ENCODE measurements around the gene CDKL5. TPM values are rescaled to one million over a fixed set of nuclear protein-coding genes. Genes with fewer than 3 reads are reported as not detected.

The CDKL5 gene
- total RNA-seq, 1 experiment from 2014 or later, result 0.82 TPM

DNA sequence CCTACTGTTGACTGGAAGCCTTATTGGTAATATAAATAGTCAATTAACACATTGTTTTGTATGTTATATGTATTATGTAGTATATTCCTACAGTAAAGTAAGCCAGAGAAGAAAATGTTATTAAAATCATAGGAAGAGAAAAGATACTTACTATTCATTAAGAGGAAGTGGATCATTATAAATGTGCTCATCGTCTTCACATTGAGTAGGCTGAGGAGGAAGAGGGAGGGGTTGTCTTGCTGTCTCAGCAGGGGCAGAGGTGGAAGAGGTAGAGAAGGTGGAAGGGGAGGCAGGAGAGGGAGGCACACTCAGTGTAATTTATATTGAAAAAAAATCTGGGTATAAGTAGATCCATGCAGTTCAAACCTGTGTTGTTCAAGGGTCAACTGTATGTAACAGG, 10.6 kb downstream of the CDKL5 start:
- Histone ChIP-seq H3K9me2 (replicated peaks; ENCODE audit: insufficient read depth, low read length) (no peaks in the 10 kb centered on the region), H3K9me3 (ENCODE audit: low read length) (no peaks in the 10 kb centered on the region), H3K27me3 (ENCODE audit: low read length) (no peaks in the 10 kb centered on the region), H3K79me2 (ENCODE audit: low read length) (no peaks in the 10 kb centered on the region), H3K27ac (ENCODE audit: low read length) (no peak overlapping the region), H3K9ac (ENCODE audit: low read length) (no peak overlapping the region), H4K20me1 (ENCODE audit: insufficient read depth, low read depth, low read length) (no peaks in the 10 kb centered on the region), H2AFZ (ENCODE audit: low read length) (no peak overlapping the region), H3K36me3 (ENCODE audit: insufficient read depth, low read length) (no peaks in the 10 kb centered on the region), H3K4me3 (ENCODE audit: low read length) (no peak overlapping the region), H3K4me1 (ENCODE audit: low read length) (no peaks in the 10 kb centered on the region), H3K4me2 (ENCODE audit: low read depth, low read length, poor library complexity, severe bottlenecking) (no peak overlapping the region)
- no peak for DNase-seq

DNA sequence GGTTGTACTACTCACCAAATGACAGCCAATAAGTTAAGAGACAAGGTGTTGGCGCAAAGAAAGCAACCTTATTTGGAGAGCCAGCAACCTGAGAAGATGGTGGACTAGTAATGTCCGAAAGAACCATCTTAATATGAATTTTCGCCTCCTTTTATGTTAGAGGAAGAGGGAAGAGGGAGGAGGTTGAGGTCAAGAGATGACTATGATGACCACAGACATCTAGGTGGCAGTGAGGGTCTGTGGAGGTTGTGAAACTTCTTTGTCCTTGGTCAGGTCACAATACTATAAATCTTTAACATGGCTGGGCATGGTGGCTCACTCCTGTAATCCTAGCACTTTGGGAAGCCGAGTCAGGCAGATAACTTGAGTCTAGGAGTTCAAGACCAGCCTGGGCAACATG, 15.4 kb downstream of the CDKL5 start:
- Histone ChIP-seq H3K79me2 (ENCODE audit: low read length) (no peaks in the 10 kb centered on the region), H3K4me2 (ENCODE audit: low read depth, low read length, poor library complexity, severe bottlenecking) (no peak overlapping the region), H3K4me1 (ENCODE audit: low read length) (no peaks in the 10 kb centered on the region), H3K9me2 (replicated peaks; ENCODE audit: insufficient read depth, low read length) (no peaks in the 10 kb centered on the region), H3K4me3 (ENCODE audit: low read length) (no peak overlapping the region), H3K36me3 (ENCODE audit: insufficient read depth, low read length) (no peaks in the 10 kb centered on the region), H4K20me1 (ENCODE audit: insufficient read depth, low read depth, low read length) (no peaks in the 10 kb centered on the region), H3K9ac (ENCODE audit: low read length) (no peak overlapping the region), H3K27ac (ENCODE audit: low read length) (no peak overlapping the region), H2AFZ (ENCODE audit: low read length) (no peak overlapping the region), H3K27me3 (ENCODE audit: low read length) (no peaks in the 10 kb centered on the region), H3K9me3 (ENCODE audit: low read length) (no peaks in the 10 kb centered on the region)
- no peak for DNase-seq

DNA sequence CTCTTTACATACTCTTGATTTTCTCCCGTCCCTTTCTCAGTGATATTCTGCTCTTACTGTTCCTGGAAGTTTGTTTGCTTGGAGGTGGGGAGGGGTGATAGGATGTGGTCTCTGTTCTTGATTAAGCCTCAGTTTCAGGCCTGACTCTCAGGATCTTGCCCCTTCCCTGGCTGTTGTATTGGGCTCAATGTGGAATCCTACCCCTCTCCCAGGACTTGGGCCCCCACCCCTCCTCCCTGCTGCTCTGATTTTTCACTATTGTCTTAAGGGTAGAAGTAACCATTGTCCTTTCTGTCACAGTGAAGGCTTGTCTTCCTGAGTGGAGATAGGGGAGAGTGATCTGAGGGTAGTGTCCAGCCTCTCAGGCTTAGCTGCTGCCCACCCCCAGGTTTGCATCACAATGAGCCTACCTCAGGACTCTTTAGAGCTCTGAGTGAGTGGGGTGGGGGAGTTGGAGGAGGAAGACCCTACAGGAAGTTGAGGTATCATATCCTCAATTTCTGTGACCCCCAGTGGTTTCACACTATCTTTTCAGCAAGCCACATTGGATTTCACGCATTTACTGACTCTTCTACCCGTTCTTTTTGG, 16.5 kb downstream of the CDKL5 start:
- H3K9me3 ChIP-seq (ENCODE audit: low read length), result no peaks in the 10 kb centered on the region
- no peak overlapping the region for H3K9ac ChIP-seq (ENCODE audit: low read length)
- H3K27me3 ChIP-seq (ENCODE audit: low read length), result no peaks in the 10 kb centered on the region
- no peaks in the 10 kb centered on the region for H3K36me3 ChIP-seq (ENCODE audit: insufficient read depth, low read length)
- H3K27ac ChIP-seq (ENCODE audit: low read length), result no peak overlapping the region
- no peak for DNase-seq
- no peaks in the 10 kb centered on the region for H3K9me2 ChIP-seq (replicated peaks; ENCODE audit: insufficient read depth, low read length)
- H2AFZ ChIP-seq (ENCODE audit: low read length), result no peak overlapping the region
- no peaks in the 10 kb centered on the region for H3K79me2 ChIP-seq (ENCODE audit: low read length)
- no peak overlapping the region for H3K4me3 ChIP-seq (ENCODE audit: low read length)
- H4K20me1 ChIP-seq (ENCODE audit: insufficient read depth, low read depth, low read length), result no peaks in the 10 kb centered on the region
- no peak overlapping the region for H3K4me2 ChIP-seq (ENCODE audit: low read depth, low read length, poor library complexity, severe bottlenecking)
- H3K4me1 ChIP-seq (ENCODE audit: low read length), result no peaks in the 10 kb centered on the region

DNA sequence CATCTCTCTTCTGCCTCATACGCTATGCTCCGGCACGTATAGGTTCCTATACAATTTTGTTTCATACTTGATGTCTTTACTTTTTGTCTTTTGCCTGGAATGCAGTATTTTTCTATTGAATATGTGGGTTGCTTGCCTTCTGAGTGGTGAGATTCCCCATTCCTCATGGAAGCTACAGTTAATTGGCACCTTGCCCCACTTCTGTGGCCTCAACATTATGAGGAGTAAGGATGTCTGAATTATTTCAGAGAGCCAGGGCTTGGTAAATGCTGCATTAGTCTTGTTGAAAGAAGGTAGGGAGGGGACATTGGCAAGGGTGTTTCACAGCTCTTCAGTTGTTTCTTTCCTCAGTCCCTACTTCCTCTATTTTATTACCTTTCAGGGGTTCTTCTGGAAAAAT, 23.0 kb downstream of the CDKL5 start:
- no peaks in the 10 kb centered on the region for H3K9me2 ChIP-seq (replicated peaks; ENCODE audit: insufficient read depth, low read length)
- no peak for DNase-seq
- H4K20me1 ChIP-seq (ENCODE audit: insufficient read depth, low read depth, low read length), result no peaks in the 10 kb centered on the region
- H3K9me3 ChIP-seq (ENCODE audit: low read length), result no peaks in the 10 kb centered on the region
- H3K9ac ChIP-seq (ENCODE audit: low read length), result no peak overlapping the region
- no peak overlapping the region for H2AFZ ChIP-seq (ENCODE audit: low read length)
- H3K4me3 ChIP-seq (ENCODE audit: low read length), result no peak overlapping the region
- no peak overlapping the region for H3K4me2 ChIP-seq (ENCODE audit: low read depth, low read length, poor library complexity, severe bottlenecking)
- no peak overlapping the region for H3K27ac ChIP-seq (ENCODE audit: low read length)
- no peaks in the 10 kb centered on the region for H3K79me2 ChIP-seq (ENCODE audit: low read length)
- no peaks in the 10 kb centered on the region for H3K36me3 ChIP-seq (ENCODE audit: insufficient read depth, low read length)
- H3K27me3 ChIP-seq (ENCODE audit: low read length), result no peaks in the 10 kb centered on the region
- H3K4me1 ChIP-seq (ENCODE audit: low read length), result no peaks in the 10 kb centered on the region

DNA sequence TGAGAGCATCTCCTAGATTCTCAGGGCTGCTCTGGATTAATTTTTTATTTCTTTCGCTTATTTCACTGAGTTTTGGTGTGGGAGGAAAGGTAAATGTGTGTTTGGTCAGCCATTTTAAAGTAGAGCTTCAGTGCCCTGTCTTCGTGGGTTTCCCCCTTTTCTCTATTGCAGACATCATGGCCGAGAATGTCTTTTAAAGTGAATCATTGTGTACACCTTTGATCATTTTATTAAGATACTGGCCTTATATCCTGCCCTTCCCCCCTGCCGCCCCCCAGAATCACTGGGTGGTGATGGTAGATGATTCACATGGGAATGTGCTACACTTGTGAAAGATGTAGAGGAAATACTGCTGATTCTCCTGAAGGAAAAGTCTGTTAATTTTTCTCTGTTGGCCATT, 23.8 kb downstream of the CDKL5 start:
- no peaks in the 10 kb centered on the region for H3K4me1 ChIP-seq (ENCODE audit: low read length)
- no peak overlapping the region for H3K4me3 ChIP-seq (ENCODE audit: low read length)

DNA sequence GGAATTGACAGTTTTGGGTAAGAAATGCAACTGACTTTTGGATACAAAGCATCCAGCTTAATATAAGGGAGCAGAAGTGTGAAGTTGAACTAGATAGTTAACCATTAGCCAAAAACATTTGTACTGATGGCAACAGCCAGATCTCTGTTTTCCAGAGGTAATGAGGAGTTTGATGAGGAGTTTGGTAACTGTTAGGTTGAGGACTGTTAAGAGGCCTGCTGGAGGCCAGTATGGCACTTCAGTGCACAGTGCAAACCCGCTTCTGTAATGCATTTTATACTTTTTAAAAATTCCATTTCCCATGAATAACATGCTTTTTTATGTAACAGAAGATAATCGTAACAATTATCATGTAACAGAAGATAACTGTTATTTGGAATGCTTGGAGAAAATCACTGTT, 30.0 kb downstream of the CDKL5 start:
- Histone ChIP-seq H3K79me2 (ENCODE audit: low read length) (no peaks in the 10 kb centered on the region), H3K9ac (ENCODE audit: low read length) (no peak overlapping the region), H3K4me2 (ENCODE audit: low read depth, low read length, poor library complexity, severe bottlenecking) (no peak overlapping the region), H3K9me2 (replicated peaks; ENCODE audit: insufficient read depth, low read length) (no peaks in the 10 kb centered on the region), H3K27me3 (ENCODE audit: low read length) (no peaks in the 10 kb centered on the region), H3K27ac (ENCODE audit: low read length) (no peak overlapping the region), H3K4me3 (ENCODE audit: low read length) (no peak overlapping the region), H2AFZ (ENCODE audit: low read length) (no peak overlapping the region), H3K4me1 (ENCODE audit: low read length) (no peaks in the 10 kb centered on the region), H4K20me1 (ENCODE audit: insufficient read depth, low read depth, low read length) (no peaks in the 10 kb centered on the region), H3K9me3 (ENCODE audit: low read length) (no peaks in the 10 kb centered on the region), H3K36me3 (ENCODE audit: insufficient read depth, low read length) (no peaks in the 10 kb centered on the region)
- no peak for DNase-seq

More for the DNA sequence above, 23.8 kb downstream of the CDKL5 start:
- Histone ChIP-seq H3K27ac (ENCODE audit: low read length) (no peak overlapping the region), H3K27me3 (ENCODE audit: low read length) (no peaks in the 10 kb centered on the region), H3K9ac (ENCODE audit: low read length) (no peak overlapping the region), H3K4me2 (ENCODE audit: low read depth, low read length, poor library complexity, severe bottlenecking) (no peak overlapping the region), H3K79me2 (ENCODE audit: low read length) (no peaks in the 10 kb centered on the region), H4K20me1 (ENCODE audit: insufficient read depth, low read depth, low read length) (no peaks in the 10 kb centered on the region), H3K9me3 (ENCODE audit: low read length) (no peaks in the 10 kb centered on the region), H3K36me3 (ENCODE audit: insufficient read depth, low read length) (no peaks in the 10 kb centered on the region), H2AFZ (ENCODE audit: low read length) (no peak overlapping the region), H3K9me2 (replicated peaks; ENCODE audit: insufficient read depth, low read length) (no peaks in the 10 kb centered on the region)
- DNase-seq, result no peak

DNA sequence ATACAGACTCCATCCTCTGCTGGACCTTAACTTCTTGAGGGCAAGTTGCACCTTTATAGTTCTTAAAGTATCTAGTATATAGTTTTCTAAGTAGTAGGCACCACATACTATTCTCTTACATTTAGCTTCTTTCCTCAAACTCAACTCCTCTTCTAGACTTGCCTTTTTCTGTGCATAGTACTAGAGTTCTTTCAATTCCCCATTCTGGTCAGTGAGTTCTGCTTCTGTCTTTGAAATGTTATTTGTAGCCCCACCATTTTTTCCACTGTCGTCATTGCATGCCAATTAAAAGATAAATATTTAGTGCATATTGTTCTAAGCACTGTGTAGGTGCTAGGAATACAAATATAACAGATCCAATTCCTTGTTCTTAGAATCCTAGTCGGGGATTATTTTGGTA, 31.6 kb downstream of the CDKL5 start:
- DNase-seq, result no peak
- H3K4me2 ChIP-seq (ENCODE audit: low read depth, low read length, poor library complexity, severe bottlenecking), result no peak overlapping the region
- H3K9me2 ChIP-seq (replicated peaks; ENCODE audit: insufficient read depth, low read length), result no peaks in the 10 kb centered on the region
- H3K79me2 ChIP-seq (ENCODE audit: low read length), result no peaks in the 10 kb centered on the region
- no peak overlapping the region for H3K4me3 ChIP-seq (ENCODE audit: low read length)
- H3K36me3 ChIP-seq (ENCODE audit: insufficient read depth, low read length), result no peaks in the 10 kb centered on the region
- H3K9ac ChIP-seq (ENCODE audit: low read length), result no peak overlapping the region
- no peak overlapping the region for H3K27ac ChIP-seq (ENCODE audit: low read length)
- H3K9me3 ChIP-seq (ENCODE audit: low read length), result no peaks in the 10 kb centered on the region
- H2AFZ ChIP-seq (ENCODE audit: low read length), result no peak overlapping the region
- H3K4me1 ChIP-seq (ENCODE audit: low read length), result no peaks in the 10 kb centered on the region
- no peaks in the 10 kb centered on the region for H4K20me1 ChIP-seq (ENCODE audit: insufficient read depth, low read depth, low read length)
- H3K27me3 ChIP-seq (ENCODE audit: low read length), result no peaks in the 10 kb centered on the region

DNA sequence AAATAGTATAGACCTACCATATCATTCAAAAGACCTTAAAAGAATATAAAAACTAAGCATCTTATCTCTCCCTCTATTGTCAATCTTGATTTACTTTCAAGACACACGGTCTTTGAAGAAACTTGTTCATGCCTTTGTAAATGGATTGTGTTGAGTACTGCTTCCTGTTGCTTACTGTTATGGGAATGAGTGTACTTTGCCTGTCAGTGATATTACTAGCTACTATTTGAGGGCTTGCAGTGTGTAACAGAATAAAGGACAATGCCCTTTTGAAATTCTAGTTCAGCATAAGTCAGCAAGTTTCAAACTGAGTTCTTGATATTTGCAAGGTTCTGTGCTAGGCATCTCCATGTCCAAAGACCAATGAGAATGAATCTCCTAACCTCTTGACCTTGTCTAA, 36.0 kb downstream of the CDKL5 start:
- H3K79me2 ChIP-seq (ENCODE audit: low read length), result no peaks in the 10 kb centered on the region
- no peak overlapping the region for H3K27ac ChIP-seq (ENCODE audit: low read length)
- no peak overlapping the region for H3K9ac ChIP-seq (ENCODE audit: low read length)
- no peak overlapping the region for H2AFZ ChIP-seq (ENCODE audit: low read length)
- no peaks in the 10 kb centered on the region for H3K36me3 ChIP-seq (ENCODE audit: insufficient read depth, low read length)
- H4K20me1 ChIP-seq (ENCODE audit: insufficient read depth, low read depth, low read length), result no peaks in the 10 kb centered on the region
- no peak overlapping the region for H3K4me2 ChIP-seq (ENCODE audit: low read depth, low read length, poor library complexity, severe bottlenecking)
- no peaks in the 10 kb centered on the region for H3K27me3 ChIP-seq (ENCODE audit: low read length)
- H3K9me2 ChIP-seq (replicated peaks; ENCODE audit: insufficient read depth, low read length), result no peaks in the 10 kb centered on the region
- H3K4me3 ChIP-seq (ENCODE audit: low read length), result no peak overlapping the region
- H3K4me1 ChIP-seq (ENCODE audit: low read length), result no peaks in the 10 kb centered on the region
- no peaks in the 10 kb centered on the region for H3K9me3 ChIP-seq (ENCODE audit: low read length)
- no peak for DNase-seq

DNA sequence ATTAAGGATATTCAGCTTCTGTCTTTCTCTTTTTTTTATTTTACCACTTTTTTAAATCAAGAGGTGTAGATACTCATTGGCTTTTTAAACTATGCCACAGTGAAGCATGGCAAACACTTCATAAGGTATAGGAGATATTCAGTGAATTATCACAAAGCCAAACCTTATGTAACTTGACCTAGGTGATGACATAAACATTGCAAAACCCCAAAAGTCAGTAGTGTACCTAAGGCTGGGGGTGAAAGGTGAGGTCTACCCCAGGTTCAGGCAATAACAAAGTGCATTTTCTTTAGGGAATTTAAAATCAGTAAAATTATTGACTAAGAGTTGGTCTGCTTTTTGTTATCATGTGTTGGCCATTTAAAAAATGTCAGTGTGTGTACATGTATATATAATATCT, 39.1 kb downstream of the CDKL5 start:
- H3K79me2 ChIP-seq (ENCODE audit: low read length), result no peaks in the 10 kb centered on the region
- no peak overlapping the region for H3K4me3 ChIP-seq (ENCODE audit: low read length)
- H3K27me3 ChIP-seq (ENCODE audit: low read length), result no peaks in the 10 kb centered on the region
- no peaks in the 10 kb centered on the region for H3K36me3 ChIP-seq (ENCODE audit: insufficient read depth, low read length)
- H4K20me1 ChIP-seq (ENCODE audit: insufficient read depth, low read depth, low read length), result no peaks in the 10 kb centered on the region
- no peaks in the 10 kb centered on the region for H3K9me3 ChIP-seq (ENCODE audit: low read length)
- H3K4me2 ChIP-seq (ENCODE audit: low read depth, low read length, poor library complexity, severe bottlenecking), result no peak overlapping the region
- H2AFZ ChIP-seq (ENCODE audit: low read length), result no peak overlapping the region
- no peak overlapping the region for H3K9ac ChIP-seq (ENCODE audit: low read length)
- no peak overlapping the region for H3K27ac ChIP-seq (ENCODE audit: low read length)
- H3K9me2 ChIP-seq (replicated peaks; ENCODE audit: insufficient read depth, low read length), result no peaks in the 10 kb centered on the region
- no peak for DNase-seq
- H3K4me1 ChIP-seq (ENCODE audit: low read length), result no peaks in the 10 kb centered on the region
